ENCODE data around the gene LCN12.
A peak's percentile ranks its signal among the peaks of the same experiment; 100 is the strongest.

The LCN12 gene, protein sequence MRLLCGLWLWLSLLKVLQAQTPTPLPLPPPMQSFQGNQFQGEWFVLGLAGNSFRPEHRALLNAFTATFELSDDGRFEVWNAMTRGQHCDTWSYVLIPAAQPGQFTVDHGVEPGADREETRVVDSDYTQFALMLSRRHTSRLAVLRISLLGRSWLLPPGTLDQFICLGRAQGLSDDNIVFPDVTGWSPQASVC

DNA sequence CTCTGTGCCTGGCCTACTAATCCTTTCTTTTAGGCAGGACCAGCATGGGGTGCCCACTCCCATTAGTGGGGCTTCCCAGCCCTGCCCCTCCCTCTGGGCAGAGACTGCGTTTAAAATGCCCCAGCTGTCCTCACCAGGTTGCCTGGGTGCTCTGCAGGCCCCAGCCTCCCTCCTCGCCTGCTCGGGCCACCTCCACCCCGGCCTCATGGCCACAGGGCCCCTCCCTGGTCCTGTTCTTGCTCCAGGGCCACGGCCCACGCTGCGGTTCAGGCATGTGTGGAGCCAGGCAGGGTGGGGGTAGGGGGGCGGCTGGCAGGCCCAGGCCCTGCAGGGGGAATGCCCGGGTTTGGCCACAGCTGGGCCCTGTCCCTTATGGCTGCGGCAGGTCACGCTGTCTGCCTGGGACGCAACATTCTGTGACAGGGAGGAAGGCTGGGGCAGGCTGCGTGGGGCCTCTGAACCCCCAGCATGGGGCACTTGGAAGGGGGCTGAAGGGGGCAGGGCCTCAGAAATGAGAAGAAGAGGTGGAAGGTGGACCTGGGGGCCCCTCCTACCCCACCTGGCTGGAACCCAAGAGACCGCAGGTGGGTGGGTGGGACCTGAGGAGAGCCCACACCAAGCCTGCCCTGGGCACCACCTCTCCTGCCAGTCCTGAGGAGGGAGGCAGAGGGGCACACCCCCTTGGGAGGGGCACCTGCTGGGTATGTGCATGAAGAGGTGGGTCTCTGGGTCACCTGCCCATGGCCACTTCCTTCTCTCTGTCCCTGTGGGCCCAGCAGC is at the start of gene LCN12:
Gene LCN12 (plus strand): TSS at position 733 of the 780 bp plus-strand sequence. CDS start 55 bp downstream, outside the sequence.
- Histone ChIP-seq H3K4me2 (ENCODE audit: low read length) (no peak within 1 kb of the TSS), H3K9ac (ENCODE audit: low read length) (no peak within 1 kb of the TSS), H3K4me3 (ENCODE audit: low read length) (no peak within 1 kb of the TSS), H4K20me1 (ENCODE audit: insufficient read depth, low read length) (no peaks in the 10 kb centered on the region), H3K79me2 (ENCODE audit: low read length) (no peaks in the 10 kb centered on the region), H3K9me3 (ENCODE audit: insufficient read depth, low read length) (no peaks in the 10 kb centered on the region), H2AFZ (ENCODE audit: low read depth, low read length) (no peak within 1 kb of the TSS), H3K27ac (ENCODE audit: low read length) (no peak within 1 kb of the TSS), H3K27me3 (ENCODE audit: low read depth, low read length) (no peaks in the 10 kb centered on the region; the same call in 1 of the 2 replicates), H3K36me3 (replicated peaks; ENCODE audit: low read depth, low read length) (no peaks in the 10 kb centered on the region), H3K4me1 (ENCODE audit: low read length) (peaks cover 22% of the 10 kb centered on the region)
- no peak for TF ChIP-seq EZH2phosphoT487 (IDR thresholded peaks at IDR 0.05; ENCODE audit: low read depth)
- TF ChIP-seq, protein P1, sequence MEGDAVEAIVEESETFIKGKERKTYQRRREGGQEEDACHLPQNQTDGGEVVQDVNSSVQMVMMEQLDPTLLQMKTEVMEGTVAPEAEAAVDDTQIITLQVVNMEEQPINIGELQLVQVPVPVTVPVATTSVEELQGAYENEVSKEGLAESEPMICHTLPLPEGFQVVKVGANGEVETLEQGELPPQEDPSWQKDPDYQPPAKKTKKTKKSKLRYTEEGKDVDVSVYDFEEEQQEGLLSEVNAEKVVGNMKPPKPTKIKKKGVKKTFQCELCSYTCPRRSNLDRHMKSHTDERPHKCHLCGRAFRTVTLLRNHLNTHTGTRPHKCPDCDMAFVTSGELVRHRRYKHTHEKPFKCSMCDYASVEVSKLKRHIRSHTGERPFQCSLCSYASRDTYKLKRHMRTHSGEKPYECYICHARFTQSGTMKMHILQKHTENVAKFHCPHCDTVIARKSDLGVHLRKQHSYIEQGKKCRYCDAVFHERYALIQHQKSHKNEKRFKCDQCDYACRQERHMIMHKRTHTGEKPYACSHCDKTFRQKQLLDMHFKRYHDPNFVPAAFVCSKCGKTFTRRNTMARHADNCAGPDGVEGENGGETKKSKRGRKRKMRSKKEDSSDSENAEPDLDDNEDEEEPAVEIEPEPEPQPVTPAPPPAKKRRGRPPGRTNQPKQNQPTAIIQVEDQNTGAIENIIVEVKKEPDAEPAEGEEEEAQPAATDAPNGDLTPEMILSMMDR (IDR thresholded peaks at IDR 0.05; ENCODE audit: low read depth, low read length) = no peak

DNA sequence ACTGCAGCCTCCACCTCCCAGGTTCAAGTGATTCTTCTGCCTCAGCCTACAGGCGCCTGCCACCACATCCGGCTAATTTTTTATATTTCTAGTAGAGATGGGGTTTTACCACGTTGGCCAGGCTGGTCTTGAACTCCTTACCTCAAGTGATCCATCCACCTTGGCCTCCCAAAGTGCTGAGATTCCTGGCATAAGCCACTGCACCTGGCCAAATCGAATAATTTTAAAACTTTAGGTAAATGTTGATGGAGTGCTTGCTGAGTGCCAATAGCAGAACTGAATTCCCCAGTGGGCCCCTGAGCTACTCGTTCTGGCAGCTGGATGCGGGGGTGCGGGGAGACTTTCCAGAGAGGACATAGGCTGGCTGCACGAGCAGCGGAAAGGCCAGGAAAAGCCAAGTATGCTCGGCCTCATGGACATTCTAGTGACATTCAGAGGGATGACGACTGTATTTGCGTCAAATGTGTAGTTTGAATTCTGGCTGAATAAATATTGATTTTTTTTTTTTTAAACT is 49.0 kb upstream of the LCN12 start:
- no peak overlapping the region for H3K4me3 ChIP-seq (ENCODE audit: low read length)
- H3K9me3 ChIP-seq (ENCODE audit: insufficient read depth, low read length) = no peaks in the 10 kb centered on the region
- H2AFZ ChIP-seq (ENCODE audit: low read depth, low read length) = no peak overlapping the region
- TF ChIP-seq, protein P1 (IDR thresholded peaks at IDR 0.05; ENCODE audit: low read depth, low read length) = no peak
- no peak for TF ChIP-seq EZH2phosphoT487 (IDR thresholded peaks at IDR 0.05; ENCODE audit: low read depth)
- H3K36me3 ChIP-seq (replicated peaks; ENCODE audit: low read depth, low read length) = peaks cover 51% of the 10 kb centered on the region
- H3K9ac ChIP-seq (ENCODE audit: low read length) = no peak overlapping the region
- peaks cover 39% of the 10 kb centered on the region for H3K4me1 ChIP-seq (ENCODE audit: low read length)
- peak overlapping the region; percentile 92 for H3K27ac ChIP-seq (ENCODE audit: low read length)
- peaks cover 8% of the 10 kb centered on the region for H4K20me1 ChIP-seq (ENCODE audit: insufficient read depth, low read length)
- no peak overlapping the region; the same call in 1 of the 2 replicates for H3K4me2 ChIP-seq (ENCODE audit: low read length)
- no peaks in the 10 kb centered on the region for H3K27me3 ChIP-seq (ENCODE audit: low read depth, low read length)
- H3K79me2 ChIP-seq (ENCODE audit: low read length) = peaks cover 17% of the 10 kb centered on the region

DNA sequence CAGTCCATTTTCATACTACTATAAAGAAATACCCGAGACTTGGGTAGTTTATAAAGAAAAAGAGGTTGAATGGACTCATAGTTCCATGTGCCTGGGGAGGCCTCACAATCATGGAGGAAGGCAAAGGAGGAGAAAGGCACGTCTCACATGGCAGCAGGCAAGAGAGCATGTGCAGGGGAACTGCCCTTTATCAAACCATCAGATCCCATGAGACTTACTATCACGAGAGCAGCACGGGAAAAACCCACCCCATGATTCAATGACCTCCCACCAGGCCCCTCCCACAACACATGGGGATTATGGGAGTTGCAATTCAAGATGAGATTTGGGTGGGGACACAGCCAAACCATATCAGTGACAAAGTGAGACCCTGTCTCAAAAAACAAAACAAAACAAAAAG is 45.8 kb upstream of the LCN12 start:
- H3K36me3 ChIP-seq (replicated peaks; ENCODE audit: low read depth, low read length) = peaks cover 52% of the 10 kb centered on the region
- H3K9ac ChIP-seq (ENCODE audit: low read length) = no peak overlapping the region
- no peak for TF ChIP-seq EZH2phosphoT487 (IDR thresholded peaks at IDR 0.05; ENCODE audit: low read depth)
- TF ChIP-seq, protein P1 (IDR thresholded peaks at IDR 0.05; ENCODE audit: low read depth, low read length) = no peak
- H3K27ac ChIP-seq (ENCODE audit: low read length) = no peak overlapping the region
- H3K9me3 ChIP-seq (ENCODE audit: insufficient read depth, low read length) = no peaks in the 10 kb centered on the region
- H3K79me2 ChIP-seq (ENCODE audit: low read length) = peaks cover 11% of the 10 kb centered on the region
- H3K4me2 ChIP-seq (ENCODE audit: low read length) = no peak overlapping the region
- peaks cover 21% of the 10 kb centered on the region for H3K4me1 ChIP-seq (ENCODE audit: low read length)
- H3K27me3 ChIP-seq (ENCODE audit: low read depth, low read length) = no peaks in the 10 kb centered on the region
- no peaks in the 10 kb centered on the region for H4K20me1 ChIP-seq (ENCODE audit: insufficient read depth, low read length)
- H2AFZ ChIP-seq (ENCODE audit: low read depth, low read length) = no peak overlapping the region
- H3K4me3 ChIP-seq (ENCODE audit: low read length) = no peak overlapping the region
